Body of pancreas (tissue), 4 donors: ENCODE results near the gene RIC1. TPM values are rescaled to one million over a fixed set of nuclear protein-coding genes. Genes with fewer than 3 reads are reported as not detected.

Experiments
- ATAC-seq: fragments of 150-250 bp; one replicate; pipeline ENCODE4 v1.9.1; 2016
- DNase-seq, 4 donors: peaks; one replicate each; pipeline ENCODE4 v3.0.0-alpha.2; 2019
- H3K27ac ChIP-seq, 4 donors: fragments of 200-600 bp; sonication (generic); 1 replicate in 3 of 4; 2 replicates in 1 of 4; pipeline versions ENCODE4 v1.5.1 to v1.6.1; 2016 to 2019; ENCODE audit warnings: mild to moderate bottlenecking in 1 of 4, mixed read lengths in 1 of 4, moderate library complexity in 1 of 4
- H3K27me3 ChIP-seq, 2 donors: fragments of 200-600 bp; sonication (generic); one replicate each; pipeline ENCODE4 v1.6.0; 2016; ENCODE audit warnings: mild to moderate bottlenecking in 1 of 2
- H3K36me3 ChIP-seq, 2 donors: fragments of 200-600 bp; sonication (generic); replicated peaks in 1 of 2; 2 replicates each; pipeline ENCODE4 v1.5.1; 2016; ENCODE audit warnings: low read depth in 2 of 2; ENCODE audit not compliant: insufficient read depth in 1 of 2
- H3K4me1 ChIP-seq: fragments of 200-600 bp; sonication (generic); one replicate; pipeline ENCODE4 v1.6.0; 2016
- H3K4me3 ChIP-seq, 2 donors: fragments of 200-600 bp; sonication (generic); 1 replicate in 1 of 2; 2 replicates in 1 of 2; pipeline ENCODE4 v1.5.1; 2016 to 2019
- H3K9me3 ChIP-seq, 3 donors: fragments of 200-600 bp; sonication (generic); 1 replicate in 2 of 3; 2 replicates in 1 of 3; pipeline ENCODE4 v1.5.1; 2016
- CTCF ChIP-seq, 7 experiments: fragments of 450-650 bp in 4 of 7; fragments of 200-600 bp in 3 of 7; sonication (generic) in 3 of 7; IDR thresholded peaks; one replicate each; pipeline ENCODE4 v1.5.1; 2016 to 2019; ENCODE audit warnings: antibody characterized with exemption in 7 of 7
- POLR2A ChIP-seq, 3 donors: fragments of 450-650 bp; IDR thresholded peaks; one replicate each; pipeline ENCODE4 v1.6.1; 2016; ENCODE audit warnings: antibody characterized with exemption in 3 of 3, mild to moderate bottlenecking in 2 of 3
- WGBS, 2 donors: methylation state at CpG; one replicate each; pipeline ENCODE4 v1.1.5; 2017; 5-methylcytosine and 5-hydroxymethylcytosine counted together
- intact Hi-C: fragments of 100-400 bp; cut with DNase I; formaldehyde crosslinking; loops from one replicate; pipeline ENCODE4 v1.15.1; 2023
- total RNA-seq, 2 donors: library from RNA; depleted of rRNA; stranded (reverse); fragments of >200 nt; gene quantifications; one replicate each; pipeline ENCODE4 v1.1.0, GENCODE V29; 2016

Gene RIC1
- total RNA-seq, 2 donors from 2014 or later: 22.4 to 23.1 TPM

GRCh38 chr9:5811751-5812150 is 182.8 kb downstream of the RIC1 start:
- intact Hi-C loops: no loop called here
- Histone ChIP-seq H3K27ac (no peak overlapping the region), H3K27me3 (no peaks in the 10 kb centered on the region), H3K4me3 (no peak overlapping the region), H3K4me1 (no peaks in the 10 kb centered on the region), H3K36me3 (peaks cover 0 to 10% of the 10 kb centered on the region in 2 donors), H3K9me3 (no peaks in the 10 kb centered on the region)
- ATAC-seq: no peak
- no peak for DNase-seq
- 88 to 100% methylated on average over 1 of the region's 1 CpG for WGBS, 2 donors
- TF ChIP-seq POLR2A (IDR thresholded peaks at IDR 0.05): no peak

- intact Hi-C loops: no loop called here
- H3K27me3 ChIP-seq: no peaks in the 10 kb centered on the region
- WGBS, 2 donors: 86 to 94% methylated on average over 3 of the region's 3 CpGs
- no peak overlapping the region for H3K27ac ChIP-seq
- H3K4me1 ChIP-seq: no peaks in the 10 kb centered on the region
- ATAC-seq: no peak
- H3K9me3 ChIP-seq: no peaks in the 10 kb centered on the region
- TF ChIP-seq CTCF (IDR thresholded peaks at IDR 0.05): no peak
- no peak for TF ChIP-seq POLR2A (IDR thresholded peaks at IDR 0.05)
- DNase-seq: no peak
- no peak overlapping the region for H3K4me3 ChIP-seq
- peaks cover 0 to 10% of the 10 kb centered on the region in 2 donors for H3K36me3 ChIP-seq
Measured at GRCh38 chr9:5813824-5814223, 184.9 kb downstream of the RIC1 start.

- intact Hi-C loops: no loop called here
- Histone ChIP-seq H3K9me3 (no peaks in the 10 kb centered on the region), H3K4me1 (no peaks in the 10 kb centered on the region), H3K36me3 (peaks cover 0 to 6% of the 10 kb centered on the region in 2 donors), H3K27me3 (no peaks in the 10 kb centered on the region), H3K4me3 (no peak overlapping the region), H3K27ac (no peak overlapping the region)
- 36 to 51% methylated on average over 1 of the region's 1 CpG for WGBS, 2 donors
- no peak for DNase-seq
- ATAC-seq: no peak
- TF ChIP-seq CTCF (IDR thresholded peaks at IDR 0.05) (no peak), POLR2A (IDR thresholded peaks at IDR 0.05) (no peak)
Measured at GRCh38 chr9:5815461-5815860, 186.6 kb downstream of the RIC1 start.

GRCh38 chr9:5817862-5818261 is 189.0 kb downstream of the RIC1 start:
- intact Hi-C loops: no loop called here
- Histone ChIP-seq H3K36me3 (peaks cover 0 to 4% of the 10 kb centered on the region in 2 donors), H3K4me3 (no peak overlapping the region)

GRCh38 chr9:5818424-5819142 is 189.7 kb downstream of the RIC1 start:
- Histone ChIP-seq H3K9me3 (no peaks in the 10 kb centered on the region), H3K27me3 (no peaks in the 10 kb centered on the region), H3K4me3 (no peak overlapping the region), H3K36me3 (peaks cover 0 to 4% of the 10 kb centered on the region in 2 donors), H3K4me1 (no peaks in the 10 kb centered on the region), H3K27ac (no peak overlapping the region)
- DNase-seq: no peak
- TF ChIP-seq CTCF (IDR thresholded peaks at IDR 0.05): no peak
- TF ChIP-seq POLR2A (IDR thresholded peaks at IDR 0.05): no peak
- ATAC-seq: no peak
- intact Hi-C loops: no loop called here
- WGBS, 2 donors: 85 to 87% methylated on average over 2 of the region's 2 CpGs

More at GRCh38 chr9:5817862-5818261, 189.0 kb downstream of the RIC1 start:
- H3K27me3 ChIP-seq: no peaks in the 10 kb centered on the region
- no peaks in the 10 kb centered on the region for H3K9me3 ChIP-seq
- TF ChIP-seq CTCF (IDR thresholded peaks at IDR 0.05) (no peak), POLR2A (IDR thresholded peaks at IDR 0.05) (no peak)
- WGBS, 2 donors: 88 to 89% methylated on average over 3 of the region's 3 CpGs
- no peak overlapping the region for H3K27ac ChIP-seq
- no peaks in the 10 kb centered on the region for H3K4me1 ChIP-seq
- ATAC-seq: no peak
- no peak for DNase-seq
